CMK (cell line): Measurements from ENCODE around the gene LIN52.

ENCODE experiments used
- DNase-seq: peaks from one replicate; pipeline ENCODE4 v3.0.0-alpha.2; 2010; ENCODE audit warnings: low read depth

Gene LIN52

GRCh38 chr14:74084277-74085046 is at the start of gene LIN52, which contains the start of gene ALDH6A1:
LIN52 (plus strand) TSS chr14:74084956; CDS start chr14:74084975, 19 bp downstream.
ALDH6A1 (minus strand) TSS chr14:74084453; CDS start chr14:74084394, 59 bp downstream.
- DNase-seq: peak; percentile 99

GRCh38 chr14:74035556-74035955 is 49.2 kb upstream of the LIN52 start:
- DNase-seq: no peak

- peak; percentile 25 for DNase-seq
Measured at GRCh38 chr14:74038020-74038859, 46.5 kb upstream of the LIN52 start.

GRCh38 chr14:74042296-74042695 is 42.5 kb upstream of the LIN52 start:
- DNase-seq: no peak

- no peak for DNase-seq
Measured at GRCh38 chr14:74045522-74045921, 39.2 kb upstream of the LIN52 start.

- DNase-seq: no peak
Measured at GRCh38 chr14:74048281-74048680, 36.5 kb upstream of the LIN52 start.

GRCh38 chr14:74049876-74050495 is 34.8 kb upstream of the LIN52 start:
- no peak for DNase-seq

GRCh38 chr14:74062809-74063150 is 22.0 kb upstream of the LIN52 start:
- DNase-seq: no peak

GRCh38 chr14:74064426-74064825 is 20.3 kb upstream of the LIN52 start:
- no peak for DNase-seq

- DNase-seq: no peak
Measured at GRCh38 chr14:74064883-74065282, 19.9 kb upstream of the LIN52 start.

GRCh38 chr14:74065746-74066575 is 18.8 kb upstream of the LIN52 start:
- no peak for DNase-seq

- DNase-seq: no peak
Measured at GRCh38 chr14:74077401-74077800, 7.4 kb upstream of the LIN52 start.

- DNase-seq: no peak
Measured at GRCh38 chr14:74080820-74081460, 3.8 kb upstream of the LIN52 start.

GRCh38 chr14:74081491-74081890 is 3.3 kb upstream of the LIN52 start:
- no peak for DNase-seq

GRCh38 chr14:74083161-74083560 is 1.6 kb upstream of the LIN52 start:
- DNase-seq: no peak

- no peak for DNase-seq
Measured at GRCh38 chr14:74083784-74084276, 926 bp upstream of the LIN52 start.

GRCh38 chr14:74085047-74085637 is 386 bp downstream of the LIN52 start:
- no peak for DNase-seq

- no peak for DNase-seq
Measured at GRCh38 chr14:74085828-74086227, 1.1 kb downstream of the LIN52 start.

GRCh38 chr14:74089251-74090020 is 4.7 kb downstream of the LIN52 start:
- no peak for DNase-seq

- no peak for DNase-seq
Measured at GRCh38 chr14:74105381-74105780, 20.6 kb downstream of the LIN52 start.
